T-helper 1 cell treated with Interleukin-12 subunit alpha and Interleukin-12 subunit beta and Interleukin-4 antibody, amounts not matched to agents 30 μg/mL and 1 μg/mL, for 36 hours (primary cell): ENCODE data around the gene TSPAN9.

Experiments used
- H3K27ac Mint-ChIP-seq: one replicate; pipeline ENCODE4 v1.8.0; 2021; ENCODE audit warnings: mild to moderate bottlenecking, mixed read lengths
- H3K27me3 Mint-ChIP-seq: one replicate; pipeline ENCODE4 v1.8.0; 2021; ENCODE audit warnings: low read depth, mixed read lengths
- H3K36me3 Mint-ChIP-seq: one replicate; pipeline ENCODE4 v1.8.0; 2021; ENCODE audit warnings: low read depth, mixed read lengths
- H3K4me1 Mint-ChIP-seq: one replicate; pipeline ENCODE4 v1.8.0; 2021; ENCODE audit warnings: low read depth, mixed read lengths
- H3K4me3 Mint-ChIP-seq: one replicate; pipeline ENCODE4 v1.8.0; 2021; ENCODE audit warnings: mild to moderate bottlenecking, moderate library complexity, mixed read lengths
- H3K9me3 Mint-ChIP-seq: one replicate; pipeline ENCODE4 v1.8.0; 2021; ENCODE audit warnings: mixed read lengths

Gene TSPAN9

DNA sequence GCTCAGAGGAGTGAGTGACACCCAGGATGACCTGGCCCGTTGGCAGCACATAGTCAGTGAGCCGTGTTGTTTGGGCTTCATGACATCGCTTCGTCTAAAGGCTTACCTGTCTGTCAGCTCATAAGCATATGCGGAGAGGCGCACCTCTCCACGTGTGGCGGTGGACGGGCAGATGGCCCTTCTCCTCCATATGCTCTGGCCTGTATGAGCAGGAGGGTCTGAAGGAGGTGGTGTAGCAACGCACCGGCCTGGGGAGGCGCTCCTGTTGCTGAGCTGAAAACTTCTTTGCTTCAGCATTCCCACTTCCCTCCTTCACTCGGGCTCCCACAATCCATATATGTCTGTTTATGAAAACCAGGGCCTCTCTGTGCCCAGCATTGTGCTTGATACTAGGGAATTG is 186.1 kb downstream of the TSPAN9 start:
- no peak overlapping the region for H3K4me3 Mint-ChIP-seq
- H3K4me1 Mint-ChIP-seq = no peaks in the 10 kb centered on the region
- H3K27ac Mint-ChIP-seq = no peak overlapping the region
- no peaks in the 10 kb centered on the region for H3K9me3 Mint-ChIP-seq
- no peaks in the 10 kb centered on the region for H3K36me3 Mint-ChIP-seq
- H3K27me3 Mint-ChIP-seq = no peaks in the 10 kb centered on the region

DNA sequence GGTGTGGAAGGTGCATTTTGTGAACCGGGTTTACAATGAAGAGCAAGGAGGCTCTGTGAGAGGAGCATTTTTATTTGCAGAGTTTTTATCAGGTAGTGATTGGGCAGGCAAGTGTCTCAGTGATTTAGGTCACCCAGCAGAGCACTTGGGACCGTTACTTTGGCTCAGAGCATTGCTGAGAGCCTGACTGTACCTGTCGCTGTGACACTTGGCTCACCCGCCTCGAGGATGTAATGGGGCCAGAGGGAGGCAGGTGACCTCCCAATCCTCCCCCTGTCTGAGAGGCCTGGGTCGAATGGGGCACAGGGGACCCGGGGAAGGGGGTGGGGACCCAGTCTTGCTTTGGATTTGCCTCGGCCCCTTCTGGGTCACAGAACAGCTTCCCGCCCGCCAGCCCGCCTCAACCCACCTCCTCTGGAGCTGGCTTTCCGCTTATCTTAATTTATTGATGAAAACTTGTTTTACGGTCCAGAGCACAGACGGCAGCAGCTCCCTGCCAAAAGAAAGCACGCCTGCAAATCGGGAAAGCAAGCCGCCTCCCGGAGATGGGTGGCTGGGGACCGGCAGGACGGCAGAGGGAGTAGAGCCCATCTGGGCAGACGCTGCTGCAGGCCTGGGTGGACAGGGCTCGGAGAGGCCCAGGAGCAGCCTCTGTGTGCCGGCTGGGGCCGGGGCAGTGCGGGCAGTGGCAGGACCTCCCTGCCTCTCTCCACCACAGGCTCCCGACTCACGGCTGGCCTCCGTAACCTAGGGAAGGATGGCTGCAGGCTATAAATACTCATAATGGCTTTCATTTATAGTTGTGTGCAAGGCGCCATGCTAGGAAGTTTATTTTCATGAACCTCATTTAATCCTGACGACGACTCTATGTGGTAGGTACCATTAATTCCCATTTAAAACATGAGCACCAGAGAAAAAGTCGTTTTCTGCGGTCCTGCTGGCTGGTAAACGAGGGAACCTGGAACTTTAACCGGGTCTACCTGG is 187.1 kb downstream of the TSPAN9 start:
- no peaks in the 10 kb centered on the region for H3K9me3 Mint-ChIP-seq
- H3K27me3 Mint-ChIP-seq = no peaks in the 10 kb centered on the region
- no peak overlapping the region for H3K4me3 Mint-ChIP-seq
- no peaks in the 10 kb centered on the region for H3K36me3 Mint-ChIP-seq
- no peak overlapping the region for H3K27ac Mint-ChIP-seq
- H3K4me1 Mint-ChIP-seq = no peaks in the 10 kb centered on the region

DNA sequence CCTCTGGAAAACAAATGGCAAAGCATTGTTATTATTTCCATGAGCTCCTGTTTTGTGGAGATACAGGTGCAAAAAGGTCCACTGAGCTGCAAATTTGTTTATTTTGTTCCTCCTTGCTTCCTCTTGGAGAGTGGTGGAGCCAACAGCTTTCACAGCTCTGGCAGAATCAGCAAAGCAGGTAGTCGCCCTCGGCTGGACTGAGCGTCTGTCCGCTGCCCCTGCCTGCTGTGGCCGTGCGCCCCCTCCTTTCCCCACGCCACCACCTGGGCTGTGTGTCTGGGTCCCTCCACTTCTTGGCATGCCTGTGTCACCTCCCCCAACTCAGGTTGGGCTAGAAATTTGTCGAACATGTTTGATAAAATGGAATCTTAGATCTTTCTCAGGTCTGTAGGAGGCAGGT is 188.2 kb downstream of the TSPAN9 start:
- H3K4me3 Mint-ChIP-seq = no peak overlapping the region
- H3K9me3 Mint-ChIP-seq = no peaks in the 10 kb centered on the region
- H3K27ac Mint-ChIP-seq = no peak overlapping the region
- H3K36me3 Mint-ChIP-seq = no peaks in the 10 kb centered on the region
- H3K4me1 Mint-ChIP-seq = no peaks in the 10 kb centered on the region
- no peaks in the 10 kb centered on the region for H3K27me3 Mint-ChIP-seq

DNA sequence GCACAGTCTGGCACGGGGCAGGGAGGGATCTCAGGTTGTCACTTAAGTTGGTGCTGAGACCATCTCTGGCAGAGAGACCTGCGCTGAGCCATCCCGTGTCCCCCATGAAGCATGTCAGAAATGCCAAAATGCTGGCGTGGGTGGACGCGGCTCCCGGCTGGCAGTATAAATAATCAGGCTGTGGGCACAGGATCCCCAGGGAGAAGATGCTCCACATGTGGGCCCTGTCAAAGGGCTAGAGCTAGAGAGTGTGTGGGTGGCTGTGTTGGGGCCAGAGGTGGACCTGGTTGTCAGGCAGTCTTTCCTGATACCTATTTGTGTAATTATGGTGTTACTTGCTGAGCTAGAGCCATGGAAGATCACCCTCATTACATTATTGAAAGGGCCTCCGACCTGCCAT is 189.5 kb downstream of the TSPAN9 start:
- Mint-ChIP-seq H3K4me3 (no peak overlapping the region), H3K27ac (no peak overlapping the region), H3K27me3 (no peaks in the 10 kb centered on the region), H3K9me3 (no peaks in the 10 kb centered on the region), H3K4me1 (no peaks in the 10 kb centered on the region), H3K36me3 (no peaks in the 10 kb centered on the region)

DNA sequence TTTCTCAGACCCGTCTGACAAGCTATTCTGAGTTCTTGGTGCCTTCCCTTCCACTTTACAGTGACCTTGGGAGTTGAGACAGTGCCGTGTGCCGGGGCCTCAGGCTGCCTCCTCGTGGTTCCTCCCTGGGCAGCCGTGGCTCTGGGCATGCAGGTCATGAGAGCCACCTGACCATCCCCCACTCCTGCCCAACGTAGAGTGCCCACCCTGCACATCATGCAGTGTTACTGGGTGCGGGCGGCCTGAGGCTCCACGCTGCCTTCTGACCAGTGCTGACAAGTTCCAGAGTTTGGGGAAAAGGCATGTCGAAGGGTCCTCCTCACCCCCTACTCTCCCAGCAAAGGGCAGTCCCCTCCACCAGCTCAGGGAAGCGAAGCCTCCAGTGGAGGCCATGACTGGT is 190.5 kb downstream of the TSPAN9 start:
- no peaks in the 10 kb centered on the region for H3K4me1 Mint-ChIP-seq
- H3K27ac Mint-ChIP-seq = no peak overlapping the region

DNA sequence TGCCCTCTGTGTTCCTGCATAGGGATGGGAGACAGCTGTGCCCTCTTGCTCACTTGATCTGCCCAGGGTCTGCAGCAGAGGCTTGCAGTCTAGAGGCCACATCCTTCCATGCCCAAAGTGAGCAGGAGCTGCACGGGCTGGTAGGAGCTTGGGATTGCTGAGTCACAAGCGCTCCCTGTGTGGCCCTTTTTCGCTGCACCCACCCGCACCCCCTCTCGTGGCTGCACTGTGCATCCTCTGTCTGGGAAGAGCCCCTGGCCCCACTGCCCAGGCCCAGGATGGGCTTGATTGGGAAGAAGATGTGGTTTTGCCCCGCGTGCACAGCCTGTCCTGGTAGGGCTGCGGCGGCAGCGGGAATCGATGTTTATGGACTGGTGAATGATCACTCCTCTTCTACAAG is 192.4 kb downstream of the TSPAN9 start:
- H3K4me1 Mint-ChIP-seq = peaks cover under 1% of the 10 kb centered on the region
- no peaks in the 10 kb centered on the region for H3K27me3 Mint-ChIP-seq
- H3K9me3 Mint-ChIP-seq = no peaks in the 10 kb centered on the region
- H3K27ac Mint-ChIP-seq = no peak overlapping the region
- H3K4me3 Mint-ChIP-seq = no peak overlapping the region
- H3K36me3 Mint-ChIP-seq = no peaks in the 10 kb centered on the region

More for the DNA sequence above, 190.5 kb downstream of the TSPAN9 start:
- H3K9me3 Mint-ChIP-seq = no peaks in the 10 kb centered on the region
- no peaks in the 10 kb centered on the region for H3K27me3 Mint-ChIP-seq
- H3K4me3 Mint-ChIP-seq = no peak overlapping the region
- no peaks in the 10 kb centered on the region for H3K36me3 Mint-ChIP-seq

DNA sequence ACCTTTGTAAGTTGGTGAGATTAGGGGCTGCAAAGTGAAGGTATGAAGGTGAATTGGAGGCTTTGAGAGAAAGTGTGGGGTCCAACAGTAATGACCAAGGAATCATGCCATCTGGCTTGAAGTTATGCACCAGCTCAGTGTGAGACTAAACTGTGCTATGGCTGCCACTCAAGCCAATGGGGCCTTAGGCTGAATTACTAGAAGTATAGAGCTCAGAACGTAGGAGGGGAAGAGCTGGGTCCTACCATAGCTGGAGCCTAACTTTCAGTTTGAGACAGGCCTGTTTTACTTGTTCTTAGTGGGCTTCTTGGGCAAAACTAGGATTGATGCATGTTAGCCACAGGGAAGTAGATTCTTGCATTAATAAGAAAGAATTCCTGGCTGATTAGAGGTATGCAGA is 194.0 kb downstream of the TSPAN9 start:
- H3K4me3 Mint-ChIP-seq = no peak overlapping the region
- H3K27me3 Mint-ChIP-seq = no peaks in the 10 kb centered on the region
- no peaks in the 10 kb centered on the region for H3K9me3 Mint-ChIP-seq
- peaks cover 4% of the 10 kb centered on the region for H3K4me1 Mint-ChIP-seq
- H3K27ac Mint-ChIP-seq = no peak overlapping the region
- no peaks in the 10 kb centered on the region for H3K36me3 Mint-ChIP-seq

DNA sequence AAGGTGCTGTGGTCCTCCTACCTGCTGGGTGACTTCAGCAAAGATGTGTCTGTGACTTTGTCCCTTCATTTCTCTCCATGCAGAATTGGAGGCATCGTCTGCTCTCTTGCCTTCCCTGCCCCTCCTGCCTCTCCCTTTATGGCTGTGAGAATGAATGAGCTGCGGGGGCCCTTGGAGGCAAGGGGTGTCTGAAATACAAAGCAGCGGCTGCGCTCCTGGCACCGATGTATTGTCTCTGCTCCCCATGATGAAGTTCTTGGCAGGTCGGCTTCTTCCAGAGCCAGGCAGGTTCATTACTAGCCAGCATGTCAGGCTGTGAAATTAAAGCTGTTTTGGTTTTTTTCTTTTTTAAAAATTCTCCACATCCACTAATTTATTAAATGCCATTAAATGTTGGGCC is 194.5 kb downstream of the TSPAN9 start:
- peaks cover 4% of the 10 kb centered on the region for H3K4me1 Mint-ChIP-seq

DNA sequence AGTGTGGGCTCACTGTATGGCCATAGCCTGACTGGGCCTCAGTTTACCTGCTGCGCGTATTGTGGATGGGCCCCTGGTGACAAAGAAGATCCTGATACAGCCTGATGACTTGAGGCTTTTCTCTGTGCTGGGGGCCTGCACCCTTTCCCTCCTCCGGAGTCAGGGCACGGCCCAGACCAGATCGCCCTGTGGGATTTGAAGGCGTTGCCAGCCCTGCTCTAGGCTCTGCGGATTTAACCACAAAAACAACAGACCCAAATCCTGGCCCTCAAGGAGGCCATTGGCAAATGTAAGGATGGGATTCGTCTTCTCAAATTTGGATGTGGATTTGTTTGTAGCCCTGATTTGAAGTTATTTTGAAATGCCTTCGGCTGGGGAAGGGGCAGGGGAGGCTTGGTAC is 195.8 kb downstream of the TSPAN9 start:
- H3K36me3 Mint-ChIP-seq = no peaks in the 10 kb centered on the region
- H3K27me3 Mint-ChIP-seq = no peaks in the 10 kb centered on the region
- no peak overlapping the region for H3K4me3 Mint-ChIP-seq
- H3K4me1 Mint-ChIP-seq = peaks cover 4% of the 10 kb centered on the region
- H3K27ac Mint-ChIP-seq = no peak overlapping the region
- H3K9me3 Mint-ChIP-seq = no peaks in the 10 kb centered on the region

More for the DNA sequence above, 194.5 kb downstream of the TSPAN9 start:
- Mint-ChIP-seq H3K27me3 (no peaks in the 10 kb centered on the region), H3K27ac (no peak overlapping the region), H3K9me3 (no peaks in the 10 kb centered on the region), H3K36me3 (no peaks in the 10 kb centered on the region), H3K4me3 (no peak overlapping the region)

DNA sequence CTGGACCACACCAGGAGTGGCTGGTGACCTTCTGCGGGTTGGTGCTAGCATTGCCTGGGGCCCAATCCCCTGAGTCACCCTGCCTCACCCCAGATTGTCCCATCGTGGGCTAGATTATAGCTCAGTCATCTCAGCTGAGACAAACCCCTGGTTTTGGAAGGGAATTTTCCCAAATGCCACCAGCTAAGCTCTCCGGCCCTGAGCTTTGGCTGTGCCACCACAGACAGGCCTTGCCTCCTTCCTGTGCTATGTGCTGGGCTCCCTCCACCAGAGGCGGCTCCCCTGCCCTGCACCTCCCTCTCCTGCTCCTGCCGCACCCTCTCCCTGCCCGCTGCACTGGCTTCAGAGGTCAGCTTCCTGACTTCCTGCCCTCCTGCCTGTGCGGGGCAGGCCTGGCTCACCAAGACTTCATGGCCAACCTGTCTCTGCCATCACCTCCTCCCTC is 196.3 kb downstream of the TSPAN9 start:
- Mint-ChIP-seq H3K27ac (no peak overlapping the region), H3K4me1 (peaks cover 4% of the 10 kb centered on the region), H3K9me3 (no peaks in the 10 kb centered on the region), H3K36me3 (no peaks in the 10 kb centered on the region), H3K27me3 (no peaks in the 10 kb centered on the region), H3K4me3 (no peak overlapping the region)

DNA sequence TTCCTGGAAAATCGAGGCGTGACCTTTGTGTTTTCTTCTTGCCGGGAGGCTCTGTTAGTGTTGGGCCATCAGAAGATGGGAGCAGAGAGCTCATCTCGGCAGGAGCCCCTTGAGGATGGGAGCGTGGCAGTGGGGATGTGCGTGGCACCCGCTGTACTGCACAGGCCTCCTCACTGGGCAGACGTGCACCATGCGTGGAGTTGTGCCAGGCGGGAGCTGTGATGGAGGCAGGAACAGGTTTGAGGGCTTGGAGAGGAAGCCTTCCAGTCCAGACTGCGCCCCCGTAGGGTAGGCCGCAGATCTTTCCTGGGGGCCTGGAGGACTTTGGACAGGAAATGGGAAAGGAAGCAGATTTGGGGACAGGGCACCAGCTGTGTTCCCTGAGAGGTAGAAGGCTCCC is 197.5 kb downstream of the TSPAN9 start:
- H3K36me3 Mint-ChIP-seq = no peaks in the 10 kb centered on the region
- H3K27ac Mint-ChIP-seq = no peak overlapping the region
- H3K9me3 Mint-ChIP-seq = no peaks in the 10 kb centered on the region
- peaks cover 4% of the 10 kb centered on the region for H3K4me1 Mint-ChIP-seq
- no peak overlapping the region for H3K4me3 Mint-ChIP-seq
- H3K27me3 Mint-ChIP-seq = no peaks in the 10 kb centered on the region

DNA sequence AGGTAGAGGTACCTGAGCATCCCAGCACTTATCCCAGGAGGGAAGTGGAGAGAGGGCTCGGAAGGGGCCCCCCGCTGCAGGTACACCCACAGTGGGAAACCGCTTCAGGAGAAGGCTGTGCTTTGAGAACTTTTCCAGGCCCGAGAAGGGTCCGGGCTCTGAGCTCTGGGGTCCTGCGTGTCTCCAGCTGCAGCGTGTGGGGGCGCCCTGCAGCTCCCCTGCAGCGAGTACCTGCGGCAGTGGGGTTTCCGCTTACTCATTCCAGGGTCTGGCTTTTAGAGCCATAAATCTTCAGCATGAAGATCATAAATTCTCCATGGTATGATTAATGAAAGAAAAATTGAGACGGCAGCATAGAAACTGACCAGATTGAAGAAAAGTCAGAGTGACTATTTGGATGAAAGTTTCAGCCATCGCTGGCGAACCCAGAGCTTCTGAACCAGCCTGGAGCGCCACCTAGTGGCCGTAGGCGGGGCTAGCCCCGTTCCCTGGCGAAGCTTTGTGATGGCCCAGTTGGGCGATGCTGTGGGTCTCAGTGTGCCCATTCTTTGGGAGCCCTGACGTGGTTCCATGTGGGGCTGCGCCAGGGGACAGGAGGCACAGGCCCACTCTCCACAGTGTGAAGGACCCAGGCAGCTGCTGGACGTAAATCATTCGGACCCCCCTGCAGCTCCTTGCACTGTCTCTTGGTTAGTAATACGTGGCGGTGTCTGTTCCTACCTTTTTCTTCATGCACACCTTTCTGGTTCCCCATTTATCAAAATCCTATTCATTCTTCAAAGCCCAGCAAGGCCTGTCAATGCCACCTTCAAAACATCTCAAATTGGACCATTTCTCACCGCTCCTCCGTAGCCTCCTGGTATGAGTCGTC is 198.2 kb downstream of the TSPAN9 start:
- peaks cover 4% of the 10 kb centered on the region for H3K4me1 Mint-ChIP-seq
- no peak overlapping the region for H3K4me3 Mint-ChIP-seq
- no peaks in the 10 kb centered on the region for H3K9me3 Mint-ChIP-seq
- H3K36me3 Mint-ChIP-seq = no peaks in the 10 kb centered on the region
- no peak overlapping the region for H3K27ac Mint-ChIP-seq
- no peaks in the 10 kb centered on the region for H3K27me3 Mint-ChIP-seq

DNA sequence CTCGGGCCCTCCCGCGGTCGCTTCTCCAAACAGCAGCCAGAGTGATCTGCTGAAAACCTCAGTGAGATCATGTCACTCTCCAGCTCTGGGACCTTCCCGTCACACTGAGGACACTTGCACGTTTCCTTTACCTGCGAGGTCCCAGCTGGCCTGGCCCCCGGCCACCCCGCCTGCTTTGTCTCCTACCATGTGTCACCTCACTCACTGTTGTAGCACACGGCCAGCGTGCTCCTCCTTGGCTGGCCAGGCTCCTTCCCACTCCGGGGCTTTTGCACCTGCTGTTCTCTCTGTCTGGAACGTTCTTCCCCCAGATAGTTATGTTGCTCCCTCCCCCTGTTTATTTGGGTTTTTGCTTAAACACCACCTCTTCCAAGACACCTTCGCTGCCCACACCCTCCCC is 199.0 kb downstream of the TSPAN9 start:
- H3K4me3 Mint-ChIP-seq = no peak overlapping the region
- H3K27me3 Mint-ChIP-seq = no peaks in the 10 kb centered on the region
- no peak overlapping the region for H3K27ac Mint-ChIP-seq
- peaks cover 4% of the 10 kb centered on the region for H3K4me1 Mint-ChIP-seq
- H3K36me3 Mint-ChIP-seq = no peaks in the 10 kb centered on the region
- H3K9me3 Mint-ChIP-seq = no peaks in the 10 kb centered on the region

DNA sequence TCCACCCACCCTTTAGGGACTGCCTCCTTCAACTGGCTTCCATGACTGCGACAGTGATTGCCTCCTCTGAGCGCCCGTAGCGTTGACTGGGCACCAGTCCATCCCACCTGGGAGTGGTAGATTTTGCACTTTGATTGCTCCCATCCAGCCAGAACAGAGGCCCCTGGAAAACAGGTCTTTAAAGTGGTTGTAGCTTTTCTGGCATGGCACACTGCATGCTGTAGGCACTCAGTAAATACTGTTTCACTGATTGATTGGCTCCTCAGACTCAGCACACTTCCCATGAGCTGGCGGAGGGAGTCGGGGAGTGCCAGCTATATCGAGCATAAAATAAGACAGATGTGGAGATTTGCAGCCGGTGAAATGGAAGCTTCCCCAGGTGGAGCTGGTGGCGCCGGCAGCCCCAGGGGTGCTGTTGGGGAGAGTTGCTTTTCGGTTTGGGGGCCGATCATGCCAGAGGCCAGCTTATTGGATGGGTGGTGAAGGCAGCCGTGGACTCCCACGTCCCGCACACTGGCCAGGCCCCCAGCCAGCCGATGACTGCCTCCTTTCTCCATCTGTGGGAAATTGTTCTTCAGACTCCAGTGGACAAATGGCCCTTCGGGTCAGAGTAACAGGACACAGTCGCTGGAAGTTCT is 200.2 kb downstream of the TSPAN9 start:
- Mint-ChIP-seq H3K36me3 (no peaks in the 10 kb centered on the region), H3K4me3 (no peak overlapping the region), H3K4me1 (peaks cover 4% of the 10 kb centered on the region), H3K9me3 (no peaks in the 10 kb centered on the region), H3K27me3 (no peaks in the 10 kb centered on the region), H3K27ac (no peak overlapping the region)
